HG03103 (cell line): ENCODE data around the gene KARS1.

Experiments
- ATAC-seq: cut with Tn5 transposase; IDR thresholded peaks from one replicate; pipeline ENCODE4 v1.9.1; 2021; ENCODE audit warnings: low read depth; ENCODE audit not compliant: unreplicated experiment

The KARS1 gene

GRCh38 chr16:75588716-75589115, 58.7 kb downstream of the KARS1 start:
- no peak for ATAC-seq

- ATAC-seq = peak; percentile 59
Observed at GRCh38 chr16:75584108-75584507, 63.4 kb downstream of the KARS1 start.

DNA sequence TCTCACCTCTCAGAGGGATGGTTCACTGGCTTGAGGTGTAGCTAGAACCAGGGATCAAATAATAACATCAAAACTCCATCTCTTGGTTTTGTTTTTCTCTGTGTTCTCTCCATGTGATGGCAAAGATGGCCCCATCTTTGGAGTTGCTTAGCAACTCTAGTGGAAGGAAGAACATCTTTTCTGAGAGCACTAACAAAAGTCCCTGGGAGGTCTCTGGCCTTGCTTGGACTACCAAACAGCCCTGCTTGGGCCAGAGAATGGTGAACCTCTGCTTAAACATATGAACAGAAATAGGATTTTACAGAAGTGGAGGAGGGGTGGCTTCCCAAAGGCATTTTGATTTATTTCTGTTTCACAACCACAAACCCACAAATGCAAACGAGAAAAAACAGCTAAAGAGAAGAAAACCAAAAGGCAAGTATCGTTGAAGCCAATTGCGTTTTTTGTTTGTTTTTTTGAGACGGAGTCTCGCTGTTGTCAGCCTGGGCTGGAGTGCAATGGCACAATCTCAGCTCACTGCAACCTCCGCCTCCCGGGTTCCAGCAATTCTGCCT, 68.1 kb downstream of the KARS1 start:
- ATAC-seq = no peak

- ATAC-seq = no peak
Observed at GRCh38 chr16:75578725-75579124, 68.7 kb downstream of the KARS1 start.

- no peak for ATAC-seq
Observed at GRCh38 chr16:75578212-75578611, 69.3 kb downstream of the KARS1 start.
